C1 segment of cervical spinal cord (tissue), 14 donors: ENCODE results near the gene LRBA.

Experiments
- DNase-seq, 14 donors: peaks; one replicate each; lab custom pipeline; 2025; lab: John Stamatoyannopoulos, UW

The LRBA gene

DNA sequence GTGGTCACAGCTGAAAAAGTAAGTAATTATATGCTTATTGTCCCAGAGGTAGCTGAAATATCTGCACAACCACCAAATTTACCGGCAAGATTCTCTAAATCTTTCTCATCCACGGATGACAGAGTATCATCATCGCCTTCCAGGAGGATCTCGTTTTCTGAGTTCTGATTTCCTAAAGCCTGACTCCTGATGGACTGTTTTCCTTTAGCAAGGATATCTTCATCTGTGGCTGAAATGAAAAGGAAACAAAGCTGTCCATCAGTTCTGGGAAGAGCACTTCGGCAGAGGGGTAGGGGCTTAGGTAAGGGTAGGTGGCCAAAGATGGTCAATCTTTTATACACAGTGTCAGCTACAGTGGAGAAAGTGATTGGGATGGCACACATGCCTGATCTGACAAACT lies 424.5 kb downstream of the LRBA start:
- DNase-seq, result no peak

DNA sequence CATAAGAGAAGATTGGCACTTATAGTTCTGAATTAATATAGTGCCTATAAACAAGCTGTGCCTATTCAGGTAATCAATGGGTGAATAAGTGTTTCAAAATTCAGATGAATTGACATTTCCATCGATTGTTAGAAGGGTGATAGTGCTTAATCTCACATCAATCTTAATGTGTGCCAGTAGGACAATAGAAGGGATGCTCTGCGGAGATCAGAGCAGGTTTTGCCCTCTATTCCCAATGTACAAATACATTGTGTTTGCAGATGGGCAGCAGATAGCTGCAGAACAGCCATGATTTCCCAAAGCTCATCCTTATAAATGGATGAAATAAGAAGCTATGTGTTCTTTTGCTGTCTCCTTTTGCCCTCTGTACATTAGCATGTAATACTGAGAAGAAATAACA lies 425.9 kb downstream of the LRBA start:
- DNase-seq, result no peak

DNA sequence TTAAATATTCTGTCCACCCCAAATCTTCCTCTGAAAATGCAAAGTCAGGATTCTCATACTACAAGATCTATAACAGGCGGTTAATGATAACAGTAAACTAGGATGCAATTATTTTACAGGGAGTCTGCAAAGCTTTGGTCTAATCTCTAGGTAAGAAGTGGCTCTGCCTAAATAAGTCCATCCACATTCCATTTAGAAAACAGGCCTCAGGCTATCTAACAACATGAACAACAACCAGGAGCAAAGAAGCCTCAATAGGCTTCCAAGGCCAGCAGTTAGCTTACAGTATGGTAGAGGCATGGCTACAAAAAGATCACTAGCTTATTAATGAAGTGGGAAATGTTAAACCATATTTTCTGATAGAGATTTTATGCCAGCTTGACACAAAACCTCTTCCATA lies 426.8 kb downstream of the LRBA start:
- DNase-seq, result no peak

DNA sequence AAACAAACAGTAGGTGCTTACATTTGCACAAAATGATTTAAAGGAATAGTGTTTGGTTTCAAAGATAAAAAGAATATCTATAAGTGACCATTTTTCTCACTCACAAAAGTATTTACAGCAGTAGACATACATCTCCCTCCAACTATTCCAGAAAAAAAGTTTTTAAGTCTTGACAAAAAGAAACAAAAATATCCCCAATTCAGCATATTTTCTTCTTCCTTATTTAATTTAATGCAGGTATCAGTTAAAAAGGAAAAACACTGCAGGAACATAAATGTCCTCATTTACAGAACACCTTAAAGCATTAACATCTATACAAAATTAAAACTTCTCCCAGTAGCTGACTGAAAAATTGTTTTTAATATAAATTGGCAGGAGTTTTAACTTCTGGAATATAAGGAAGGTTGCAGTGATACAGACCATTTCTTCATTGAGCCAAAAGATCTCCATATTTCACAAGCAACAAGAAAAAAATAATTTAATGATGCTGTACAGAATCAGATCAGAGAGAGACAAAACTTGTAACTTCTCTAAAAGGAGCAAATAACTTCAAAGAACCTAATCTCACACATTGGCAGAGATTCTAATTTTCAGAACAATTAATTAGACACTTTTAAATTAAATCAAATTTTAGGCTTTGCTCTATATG lies 428.8 kb downstream of the LRBA start:
- DNase-seq, result no peak

DNA sequence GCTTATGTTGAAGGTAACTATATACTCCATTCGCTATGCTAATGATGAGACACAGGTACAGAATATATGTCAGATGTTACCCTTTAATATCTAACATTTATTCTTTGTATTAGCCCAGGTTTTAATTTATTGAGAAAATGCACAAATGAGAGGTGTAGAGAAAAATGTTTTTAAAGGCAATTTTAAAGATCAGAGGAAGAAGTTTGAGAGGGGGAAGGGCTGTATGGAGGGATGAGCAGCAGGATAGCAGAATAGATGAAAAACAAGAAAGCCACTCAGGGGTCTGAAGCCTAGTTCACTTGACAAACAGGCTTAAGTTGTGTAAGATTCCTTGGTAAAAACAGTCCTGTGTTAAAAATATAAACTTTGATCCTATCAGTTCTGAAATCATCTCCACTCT lies 429.5 kb downstream of the LRBA start:
- no peak for DNase-seq

DNA sequence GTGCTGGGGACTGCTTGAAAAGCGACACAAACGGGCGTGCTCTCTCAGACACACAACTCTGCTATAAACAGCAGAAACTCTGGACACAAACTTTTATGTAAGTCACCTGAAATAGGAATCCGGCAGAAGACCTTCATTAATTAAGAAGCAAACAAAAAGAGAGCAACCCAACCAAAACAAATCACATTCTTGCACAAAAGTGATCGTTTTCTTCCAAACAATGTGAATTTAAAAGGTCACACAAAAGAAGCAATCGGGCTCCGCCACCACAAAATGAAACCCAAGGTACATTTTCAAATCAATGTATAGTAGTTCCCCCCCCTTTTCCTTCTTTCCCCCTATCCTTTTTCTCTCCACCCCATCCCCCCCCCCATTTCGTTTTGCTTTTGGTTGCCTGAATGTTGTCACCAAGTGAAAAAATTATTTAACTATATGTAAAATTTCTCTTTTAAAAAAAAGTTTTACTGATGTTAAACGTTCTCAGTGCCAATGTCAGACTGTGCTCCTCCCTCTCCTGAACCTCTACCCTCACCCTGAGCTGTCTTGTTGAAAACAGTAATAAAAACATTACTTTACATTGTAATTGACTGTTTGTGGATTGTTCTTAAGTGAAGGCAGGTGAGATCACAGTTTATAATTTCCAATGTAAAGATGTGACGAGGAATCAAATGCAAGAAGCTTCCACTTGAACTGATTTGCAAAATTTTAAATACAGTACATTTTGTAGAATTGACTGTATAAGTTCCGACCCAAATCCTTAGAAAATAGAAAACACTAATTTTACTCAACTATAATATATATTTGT lies 430.8 kb downstream of the LRBA start:
- no peak for DNase-seq

DNA sequence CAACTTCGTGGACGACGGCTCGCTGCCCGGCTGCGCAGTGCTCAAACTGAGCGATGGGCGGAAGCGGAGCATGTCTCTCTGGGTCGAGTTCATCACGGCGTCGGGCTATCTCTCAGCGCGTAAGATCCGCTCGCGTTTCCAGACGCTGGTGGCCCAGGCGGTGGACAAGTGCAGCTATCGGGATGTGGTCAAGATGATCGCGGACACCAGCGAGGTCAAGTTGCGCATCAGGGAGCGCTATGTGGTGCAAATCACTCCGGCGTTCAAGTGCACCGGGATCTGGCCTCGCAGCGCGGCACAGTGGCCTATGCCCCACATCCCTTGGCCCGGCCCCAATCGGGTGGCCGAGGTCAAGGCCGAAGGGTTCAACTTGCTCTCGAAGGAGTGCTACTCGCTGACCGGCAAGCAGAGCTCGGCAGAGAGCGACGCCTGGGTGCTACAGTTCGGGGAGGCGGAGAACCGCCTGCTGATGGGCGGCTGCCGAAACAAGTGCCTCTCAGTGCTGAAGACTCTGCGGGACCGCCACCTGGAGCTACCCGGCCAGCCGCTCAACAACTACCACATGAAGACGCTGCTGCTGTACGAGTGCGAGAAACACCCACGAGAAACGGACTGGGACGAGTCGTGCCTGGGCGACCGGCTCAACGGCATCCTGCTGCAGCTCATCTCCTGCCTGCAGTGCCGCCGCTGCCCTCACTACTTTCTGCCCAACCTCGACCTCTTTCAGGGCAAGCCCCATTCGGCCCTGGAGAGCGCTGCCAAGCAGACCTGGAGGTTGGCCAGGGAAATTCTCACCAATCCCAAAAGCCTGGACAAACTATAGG lies 431.6 kb downstream of the LRBA start:
- peak in 1 of 14 donors; percentile 36 for DNase-seq

DNA sequence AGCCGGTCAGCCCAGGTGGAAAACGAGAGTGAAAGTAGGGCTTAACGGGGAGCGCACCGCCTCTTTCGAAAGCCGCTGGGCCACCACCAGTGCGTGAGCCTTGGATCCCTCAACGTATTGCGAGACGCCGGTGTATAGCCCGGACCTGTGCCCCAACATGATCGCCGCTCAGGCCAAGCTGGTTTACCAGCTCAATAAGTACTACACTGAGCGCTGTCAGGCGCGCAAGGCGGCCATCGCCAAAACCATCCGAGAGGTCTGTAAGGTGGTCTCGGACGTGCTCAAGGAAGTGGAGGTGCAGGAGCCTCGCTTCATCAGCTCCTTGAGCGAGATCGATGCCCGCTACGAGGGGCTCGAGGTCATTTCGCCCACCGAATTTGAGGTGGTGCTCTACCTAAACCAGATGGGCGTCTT lies 432.2 kb downstream of the LRBA start:
- no peak for DNase-seq

DNA sequence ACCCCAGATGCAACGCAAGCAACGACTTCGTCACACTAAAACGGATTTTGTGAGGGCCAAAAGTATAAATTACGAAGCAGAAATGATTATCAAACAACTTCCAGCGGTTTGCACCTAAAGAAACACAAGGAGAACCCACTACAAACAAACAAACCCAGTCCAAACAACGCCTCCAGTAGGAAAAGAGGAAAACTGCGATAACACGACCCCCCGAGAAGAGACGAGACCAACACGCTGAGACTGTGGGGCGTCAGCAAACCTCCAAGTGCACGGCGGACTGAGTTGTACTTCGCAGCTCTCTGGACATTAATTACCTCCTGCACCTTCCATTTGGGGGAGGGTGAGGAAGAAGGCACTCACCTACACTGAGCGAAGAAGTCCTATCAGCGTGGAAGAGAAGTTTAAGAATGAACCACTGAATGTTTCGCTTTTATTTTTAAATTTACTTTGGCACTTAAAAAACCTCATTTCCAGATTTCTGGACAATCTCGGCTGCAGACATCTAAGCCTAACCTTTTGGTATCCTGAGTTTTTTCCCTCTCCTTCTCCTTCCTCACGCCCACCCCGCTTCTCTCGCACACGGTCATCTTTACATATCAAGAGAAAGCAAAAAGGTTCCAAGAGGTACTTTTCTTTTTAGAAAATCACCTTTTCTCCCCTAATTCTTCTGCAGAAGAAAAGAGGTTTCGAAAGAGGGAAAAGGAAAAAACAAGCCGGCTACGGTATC lies 432.8 kb downstream of the LRBA start, which contains the start of gene MAB21L2:
MAB21L2 (plus strand) TSS at position 6 of the 727 bp plus-strand sequence. CDS start 879 bp downstream, outside the sequence.
- no peak for DNase-seq

DNA sequence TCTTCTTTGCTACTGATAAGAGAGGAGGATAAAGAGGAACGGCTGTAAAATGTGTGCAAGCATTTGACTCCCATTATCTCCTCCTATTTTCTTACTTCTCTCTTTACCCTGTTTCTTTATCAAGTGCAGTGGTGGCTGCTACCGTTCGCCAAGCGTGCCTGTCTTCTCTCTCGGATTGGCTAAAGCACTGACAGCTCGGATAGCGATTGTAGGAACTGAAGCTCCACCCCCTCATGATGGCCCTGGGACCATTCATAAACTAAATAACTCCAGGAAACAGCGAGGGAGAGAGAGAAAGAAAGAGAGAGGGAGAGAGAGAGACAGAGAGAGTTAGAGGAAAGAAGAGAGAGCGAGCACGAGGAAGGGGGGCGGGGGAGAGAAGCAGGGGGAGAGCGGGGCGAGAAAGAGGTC lies 433.4 kb downstream of the LRBA start:
- DNase-seq, result no peak

DNA sequence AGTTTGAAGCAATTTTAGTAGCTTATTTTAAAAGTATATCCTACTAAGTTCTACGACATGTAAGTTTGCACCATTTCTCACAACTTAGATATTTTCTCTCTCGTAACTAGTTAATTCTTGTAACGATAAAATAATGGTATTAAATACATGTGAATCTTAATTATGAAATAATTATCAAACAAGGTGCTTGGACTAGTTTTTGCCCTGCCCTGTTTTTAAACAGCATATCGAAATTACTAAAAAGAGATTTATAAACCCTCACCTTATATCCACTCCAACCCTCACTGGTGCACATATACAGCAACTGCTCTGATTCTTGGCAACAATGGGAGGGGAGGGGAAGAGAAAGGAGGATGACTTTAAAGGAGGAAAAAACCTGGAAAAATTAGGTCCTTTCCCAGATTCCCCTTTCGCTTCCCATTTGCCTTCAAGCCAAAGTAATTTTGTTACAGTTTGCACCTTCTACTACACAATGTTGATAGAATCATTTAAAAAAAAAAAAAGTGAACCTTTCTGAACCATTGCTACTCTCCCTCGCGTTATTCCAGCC lies 434.0 kb downstream of the LRBA start:
- no peak for DNase-seq

DNA sequence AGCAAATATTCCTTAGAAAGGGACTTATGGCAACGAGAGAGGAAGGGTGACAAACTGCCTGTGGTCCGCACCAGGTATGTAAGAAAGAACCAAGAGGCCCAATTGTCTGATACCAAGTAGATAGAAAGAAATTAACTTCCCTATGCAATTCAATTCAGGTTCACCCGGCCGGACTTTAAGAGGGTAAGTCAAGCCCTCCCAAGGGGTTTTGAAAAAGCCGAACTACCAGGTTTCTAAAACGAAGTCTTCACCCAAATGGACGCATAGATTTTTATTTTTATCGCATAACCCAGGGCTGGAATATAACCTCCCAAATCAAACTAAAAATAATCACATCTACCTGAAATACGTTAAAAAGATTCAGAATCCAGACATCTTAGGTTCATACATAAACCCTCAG lies 434.8 kb downstream of the LRBA start:
- no peak for DNase-seq

DNA sequence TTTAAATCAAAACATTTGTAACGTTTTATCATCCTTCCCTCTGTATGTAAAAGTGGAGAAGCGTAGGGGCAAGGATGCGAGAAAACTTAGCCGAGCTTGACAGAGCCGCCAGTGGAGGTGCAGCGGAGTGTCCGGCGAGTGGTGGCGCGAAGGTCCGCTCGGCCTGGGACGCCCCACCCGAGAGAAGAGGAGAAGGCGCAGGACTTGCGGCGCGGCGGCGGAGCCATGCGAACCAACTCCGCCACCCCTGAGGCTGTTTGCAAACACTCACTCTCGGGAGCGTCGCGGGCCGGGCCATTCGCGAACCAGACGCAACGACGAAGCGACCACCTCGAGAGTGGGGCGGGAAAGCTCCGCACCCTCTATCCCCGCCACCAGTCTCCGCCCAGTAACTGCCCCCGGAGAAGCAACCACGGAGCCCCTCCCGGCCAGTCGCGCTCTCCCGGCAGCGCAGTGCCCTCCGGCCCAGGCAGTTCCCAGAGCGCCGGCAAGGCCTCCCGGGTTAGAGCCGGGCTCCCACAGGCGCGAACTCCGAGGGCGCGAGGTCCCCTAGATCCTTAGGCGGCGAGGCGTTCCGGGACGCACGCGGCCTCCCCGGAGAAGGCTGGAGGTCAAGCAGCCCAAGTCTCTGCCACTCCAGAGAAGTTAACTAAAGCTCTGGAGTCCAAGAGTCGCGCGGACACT lies 435.4 kb downstream of the LRBA start:
- DNase-seq, result no peak

DNA sequence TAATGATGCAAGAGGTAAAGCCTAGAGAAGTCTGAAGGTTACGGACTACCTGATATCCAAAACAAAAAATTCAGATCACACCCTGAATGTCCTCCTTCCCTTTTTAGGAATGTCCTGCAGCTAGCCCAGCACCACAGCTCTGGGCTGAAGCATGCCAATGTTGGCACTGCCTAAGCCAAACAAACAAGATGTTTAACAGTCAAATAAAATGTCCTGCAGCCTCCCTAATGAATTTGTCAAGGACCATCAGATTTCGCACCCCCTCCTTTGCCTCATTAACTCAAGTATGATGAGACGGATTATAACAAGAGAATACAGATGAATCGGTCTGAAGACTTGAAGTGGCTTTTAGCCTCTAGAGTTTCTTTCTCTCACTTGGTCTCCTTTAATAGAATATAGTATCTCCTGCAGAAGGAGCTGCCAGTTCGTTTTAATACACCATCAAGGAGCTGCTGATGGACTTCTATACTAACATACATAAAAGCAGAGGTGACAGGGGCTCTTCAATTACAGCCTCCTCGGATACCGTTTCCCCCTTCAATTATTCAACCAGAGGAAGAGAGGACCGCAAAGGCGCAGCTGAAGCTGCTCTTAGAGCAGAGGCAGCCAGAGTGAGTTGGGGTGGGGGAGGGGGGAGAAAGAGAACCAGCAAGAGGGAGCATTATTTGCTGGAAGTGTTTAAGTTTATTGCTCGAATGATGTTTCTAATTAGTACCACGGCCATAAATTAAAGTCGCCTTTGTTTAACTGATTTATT lies 436.2 kb downstream of the LRBA start:
- DNase-seq, result no peak

DNA sequence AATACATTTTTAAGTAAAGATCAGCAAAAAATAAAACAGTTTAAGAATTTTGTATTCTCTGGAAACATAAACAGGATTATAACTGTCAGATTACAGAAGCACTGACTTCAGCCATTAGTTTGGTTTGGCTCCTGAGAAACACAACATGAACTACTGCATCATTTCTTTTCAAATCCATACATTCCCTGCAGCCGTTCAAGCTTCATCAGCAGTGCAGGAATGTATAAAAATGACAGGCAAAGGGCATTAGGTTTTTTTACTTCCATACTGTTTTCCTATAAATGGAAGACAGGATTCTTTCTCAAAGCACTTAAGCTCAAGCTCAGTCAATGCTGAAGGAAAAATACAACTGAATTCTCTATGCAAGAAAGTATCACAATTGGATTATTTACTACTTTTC lies 437.3 kb downstream of the LRBA start:
- DNase-seq, result no peak

DNA sequence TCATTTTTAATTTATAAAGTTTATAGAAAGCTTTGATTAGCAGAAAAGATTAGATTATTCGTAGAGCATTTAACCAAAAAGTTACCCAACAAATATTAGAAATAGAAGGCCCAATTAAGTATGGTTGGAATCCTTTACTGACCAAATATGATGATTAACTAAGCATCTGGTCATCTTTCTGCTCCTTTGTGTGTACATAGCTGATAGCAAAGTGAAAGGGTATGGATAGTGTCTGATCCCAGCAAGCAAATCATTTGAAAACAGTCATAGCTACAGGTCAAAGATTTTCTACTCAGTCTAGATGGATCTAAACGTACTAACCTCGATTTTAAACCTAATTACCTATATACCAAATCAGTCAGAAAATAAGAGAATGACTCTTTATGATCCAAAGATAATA lies 440.4 kb downstream of the LRBA start:
- no peak for DNase-seq

DNA sequence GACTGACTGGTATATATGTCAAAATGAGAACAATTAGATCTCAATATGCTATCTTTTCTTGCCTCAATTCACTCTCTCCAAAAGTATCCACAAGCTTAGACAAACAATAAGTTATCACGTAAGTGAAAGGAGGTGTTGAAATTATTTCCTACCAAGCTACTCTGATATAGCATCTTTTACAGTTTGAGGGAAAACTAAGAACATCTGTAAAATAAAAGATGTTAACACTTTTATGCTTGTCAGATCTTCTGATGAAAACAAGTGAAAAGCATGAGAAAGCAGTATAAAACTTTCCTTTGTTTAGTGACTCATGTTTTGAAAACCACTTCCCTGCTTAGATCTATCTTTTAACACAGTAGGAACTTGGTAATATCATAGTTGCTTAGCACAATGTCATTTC lies 441.6 kb downstream of the LRBA start:
- DNase-seq, result no peak

DNA sequence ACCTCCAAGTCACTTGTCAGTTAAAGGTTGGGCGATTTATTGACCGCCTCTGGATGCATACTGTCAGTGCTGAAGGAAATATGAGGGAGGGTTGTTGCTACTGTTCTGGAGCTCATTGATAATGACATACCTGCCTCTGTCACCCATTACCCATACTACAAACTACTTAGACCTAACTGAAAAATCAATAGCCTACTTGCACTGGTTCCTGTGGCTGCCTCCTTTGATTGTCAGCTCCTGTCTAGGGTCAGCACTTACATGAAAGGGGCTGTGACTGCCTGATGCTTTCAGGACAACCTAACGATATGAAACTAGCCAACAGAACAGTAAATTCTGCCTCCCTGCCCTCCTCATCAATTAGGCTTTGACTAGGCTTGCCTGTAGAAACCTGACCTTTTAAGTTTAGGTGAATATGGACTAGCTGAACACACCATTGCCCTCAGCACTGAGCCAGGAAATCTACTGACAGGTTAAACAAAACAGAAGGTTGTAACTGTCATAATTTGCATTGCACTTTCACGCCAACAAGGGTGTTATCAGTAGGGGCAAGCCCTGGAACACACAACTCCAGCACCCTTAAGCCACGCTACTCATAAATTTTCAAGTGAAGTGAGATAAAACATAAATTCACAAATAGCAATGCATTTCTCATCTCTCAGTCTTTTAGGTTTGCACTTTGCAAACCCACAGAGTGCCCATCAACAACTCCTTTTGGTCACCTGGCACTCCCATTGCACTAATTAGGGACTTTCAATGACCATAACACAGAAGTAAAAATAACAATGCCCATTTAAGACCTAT lies 442.2 kb downstream of the LRBA start:
- no peak for DNase-seq

DNA sequence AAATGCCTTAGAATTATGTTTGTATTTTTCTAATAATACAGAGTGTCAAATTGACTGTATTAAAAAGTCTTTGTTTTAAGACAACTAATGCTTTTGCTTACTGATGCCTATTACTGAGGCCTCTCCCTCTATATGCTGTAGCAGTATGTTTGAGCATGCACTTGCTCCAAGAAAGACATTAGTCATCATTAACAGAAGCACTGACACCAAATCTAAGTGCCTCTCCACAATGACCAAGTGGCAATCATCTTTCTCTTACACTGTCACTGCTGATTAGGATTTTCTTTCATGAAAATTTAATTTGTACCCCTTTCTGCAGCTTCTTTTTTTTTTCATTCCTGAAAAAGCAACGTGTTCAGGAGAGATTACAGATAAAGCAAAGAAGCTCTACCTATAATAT lies 444.2 kb downstream of the LRBA start:
- no peak for DNase-seq
